GOT3 (cell line): ENCODE measurements around the gene RBFOX2.
"Not testable (repeated sequence)": the region's sequence is repeated elsewhere in the genome, so short reads cannot be mapped to it uniquely, and the experiment has no call there.

Experiments used
- DNase-seq: peaks from one replicate; lab custom pipeline; 2025; ENCODE audit warnings: mixed read lengths; lab: John Stamatoyannopoulos, UW

Gene RBFOX2

GRCh38 chr22:35777335-35777975 is 251.2 kb downstream of the RBFOX2 start:
- DNase-seq, result no peak

- DNase-seq, result no peak
Observed at GRCh38 chr22:35775339-35775738, 253.3 kb downstream of the RBFOX2 start.

- DNase-seq, result no peak
Observed at GRCh38 chr22:35769974-35770373, 258.6 kb downstream of the RBFOX2 start.

GRCh38 chr22:35766654-35767580 is 261.7 kb downstream of the RBFOX2 start:
- DNase-seq, result no peak

- no peak for DNase-seq
Observed at GRCh38 chr22:35761037-35761436, 267.6 kb downstream of the RBFOX2 start.

GRCh38 chr22:35758394-35758793 is 270.2 kb downstream of the RBFOX2 start:
- DNase-seq, result no peak

GRCh38 chr22:35756722-35757121 is 271.9 kb downstream of the RBFOX2 start:
- DNase-seq, result no peak

- no peak for DNase-seq
Observed at GRCh38 chr22:35754761-35755160, 273.9 kb downstream of the RBFOX2 start.

- DNase-seq, result no peak
Observed at GRCh38 chr22:35752863-35753189, 275.8 kb downstream of the RBFOX2 start.

- no peak for DNase-seq
Observed at GRCh38 chr22:35752006-35752862, 276.4 kb downstream of the RBFOX2 start.

GRCh38 chr22:35749808-35750207 is 278.8 kb downstream of the RBFOX2 start:
- DNase-seq, result no peak

GRCh38 chr22:35746946-35747703 is 281.5 kb downstream of the RBFOX2 start:
- DNase-seq, result no peak

- DNase-seq, result no peak
Observed at GRCh38 chr22:35746248-35746647, 282.4 kb downstream of the RBFOX2 start.

GRCh38 chr22:35743326-35743860 is 285.2 kb downstream of the RBFOX2 start:
- DNase-seq, result no peak

GRCh38 chr22:35742342-35743100 is 286.1 kb downstream of the RBFOX2 start:
- no peak for DNase-seq

- no peak for DNase-seq
Observed at GRCh38 chr22:35740616-35741015, 288.0 kb downstream of the RBFOX2 start.

GRCh38 chr22:35739931-35740380 is 288.7 kb downstream of the RBFOX2 start:
- DNase-seq, result no peak

- DNase-seq, result no peak
Observed at GRCh38 chr22:35739076-35739930, 289.3 kb downstream of the RBFOX2 start.

- DNase-seq, result not testable (repeated sequence)
Observed at GRCh38 chr22:35737886-35738285, 290.7 kb downstream of the RBFOX2 start.

GRCh38 chr22:35736701-35737100 is 291.9 kb downstream of the RBFOX2 start:
- no peak for DNase-seq
